Stimulated activated CD4-positive, alpha-beta T cell treated with anti-CD3 and anti-CD28 coated beads, Interleukin-4, amount 100 ng/mL, for 1 hour (primary cell): ENCODE data around the gene SPOCK2.

ENCODE experiments used
- DNase-seq: peaks from one replicate; pipeline ENCODE4 v3.0.0-alpha.2; 2020

The SPOCK2 gene

GRCh38 chr10:72107325-72108003 is 19.1 kb upstream of the SPOCK2 start:
- DNase-seq = no peak

GRCh38 chr10:72106896-72107295 is 18.5 kb upstream of the SPOCK2 start:
- DNase-seq = no peak

- DNase-seq = no peak
These were observed 18.0 kb upstream of the SPOCK2 start for GRCh38 chr10:72106154-72106849.

- DNase-seq = no peak
These were observed 17.4 kb upstream of the SPOCK2 start for GRCh38 chr10:72105710-72106109.

- no peak for DNase-seq
These were observed 16.7 kb upstream of the SPOCK2 start for GRCh38 chr10:72105098-72105475.

GRCh38 chr10:72104472-72105097 is 16.2 kb upstream of the SPOCK2 start:
- no peak for DNase-seq

GRCh38 chr10:72099600-72099921 is 11.2 kb upstream of the SPOCK2 start:
- no peak for DNase-seq

- no peak for DNase-seq
These were observed 10.7 kb upstream of the SPOCK2 start for GRCh38 chr10:72098836-72099599.

GRCh38 chr10:72098301-72098835 is 10.0 kb upstream of the SPOCK2 start:
- DNase-seq = no peak

GRCh38 chr10:72097448-72098300 is 9.3 kb upstream of the SPOCK2 start:
- no peak for DNase-seq

GRCh38 chr10:72096115-72097000 is 8.0 kb upstream of the SPOCK2 start:
- no peak for DNase-seq

GRCh38 chr10:72095195-72095594 is 6.8 kb upstream of the SPOCK2 start:
- no peak for DNase-seq

- no peak for DNase-seq
These were observed 6.2 kb upstream of the SPOCK2 start for GRCh38 chr10:72094574-72094973.

GRCh38 chr10:72093450-72093849 is 5.1 kb upstream of the SPOCK2 start:
- DNase-seq = no peak

- DNase-seq = no peak
These were observed 4.6 kb upstream of the SPOCK2 start for GRCh38 chr10:72092987-72093386.

GRCh38 chr10:72092171-72092924 is 4.0 kb upstream of the SPOCK2 start:
- no peak for DNase-seq

- DNase-seq = no peak
These were observed 2.0 kb upstream of the SPOCK2 start for GRCh38 chr10:72090326-72090725.

- DNase-seq = no peak
These were observed 1.3 kb upstream of the SPOCK2 start for GRCh38 chr10:72089618-72090017.

- peak; percentile 55 for DNase-seq
These were observed 681 bp upstream of the SPOCK2 start for GRCh38 chr10:72088889-72089575.

GRCh38 chr10:72087392-72087968 is 871 bp downstream of the SPOCK2 start:
- peak; percentile 56 for DNase-seq
